Colonic mucosa (tissue), 4 donors: ENCODE results near the gene SRF. TPM values are rescaled to one million over a fixed set of nuclear protein-coding genes. Genes with fewer than 3 reads are reported as not detected.

Experiments
- DNase-seq: peaks from one replicate; pipeline ENCODE4 v3.0.0-alpha.2; 2020
- H3K27ac ChIP-seq: fragments of 200-600 bp; one replicate; pipeline ENCODE4 v1.8.0; 2021
- H3K27me3 ChIP-seq: fragments of 200-600 bp; one replicate; pipeline ENCODE4 v1.8.0; 2021
- H3K36me3 ChIP-seq: fragments of 200-600 bp; one replicate; pipeline ENCODE4 v1.8.0; 2021
- H3K4me1 ChIP-seq: fragments of 200-600 bp; one replicate; pipeline ENCODE4 v1.8.0; 2021; ENCODE audit warnings: mild to moderate bottlenecking
- H3K4me3 ChIP-seq: fragments of 200-600 bp; one replicate; pipeline ENCODE4 v1.8.0; 2021
- H3K9ac ChIP-seq, 2 donors: one replicate each; pipeline ENCODE4 v1.7.0; 2013; ENCODE audit warnings: control low read depth in 2 of 2, low read depth in 2 of 2, low read length in 2 of 2
- H3K9me3 ChIP-seq: fragments of 200-600 bp; one replicate; pipeline ENCODE4 v1.8.0; 2021
- intact Hi-C: fragments of 100-400 bp; cut with DNase I; formaldehyde crosslinking; loops from one replicate; pipeline ENCODE4 v1.14.1; 2022
- total RNA-seq, 2 donors: library from RNA; stranded (reverse); fragmentation: NEBNext Ultra II Directional in 1 of 2; extraction: Animal tissue kit (Norgen Biotek cat#: 25700) in 1 of 2; gene quantifications; one replicate each; pipeline ENCODE4 v1.2.1, GENCODE V29; 2021
- TF ChIP-seq, protein P1 (sequence below): fragments of 200-600 bp; IDR thresholded peaks from one replicate; pipeline ENCODE4 v1.8.0; 2022; ENCODE audit warnings: antibody characterized with exemption, mild to moderate bottlenecking
- donor health status: healthy.
- donor health status: DM: no; HTN: no; CAD: no.
- donor health status: DM: no; HTN: no; CAD: no.

Gene SRF
- total RNA-seq, 2 donors from 2014 or later, result 24.8 to 37.6 TPM

DNA sequence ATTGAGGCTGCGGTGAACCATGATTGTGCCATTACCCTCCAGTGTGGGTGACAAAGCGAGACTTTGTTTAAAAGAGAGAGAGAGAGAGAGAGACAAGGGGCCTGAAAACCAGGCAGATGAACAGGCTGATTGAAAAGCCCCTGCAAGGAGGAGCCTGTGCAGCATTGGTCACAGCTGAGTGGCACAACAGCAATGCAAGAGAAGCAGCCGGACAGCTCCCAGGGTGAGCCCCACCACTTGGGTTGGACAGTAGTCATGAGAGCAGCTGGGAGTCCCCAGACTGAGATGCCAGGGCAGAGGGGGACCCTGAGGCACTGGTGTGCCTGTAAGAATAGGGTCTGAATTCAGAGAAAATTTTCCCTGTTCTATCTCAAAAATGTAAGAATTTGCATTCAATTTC lies 48.0 kb downstream of the SRF start:
- Histone ChIP-seq H3K27ac (no peak overlapping the region), H3K9me3 (no peaks in the 10 kb centered on the region), H3K4me1 (no peaks in the 10 kb centered on the region), H3K36me3 (no peaks in the 10 kb centered on the region), H3K9ac (no peak overlapping the region), H3K4me3 (no peak overlapping the region), H3K27me3 (no peaks in the 10 kb centered on the region)
- TF ChIP-seq, protein P1, sequence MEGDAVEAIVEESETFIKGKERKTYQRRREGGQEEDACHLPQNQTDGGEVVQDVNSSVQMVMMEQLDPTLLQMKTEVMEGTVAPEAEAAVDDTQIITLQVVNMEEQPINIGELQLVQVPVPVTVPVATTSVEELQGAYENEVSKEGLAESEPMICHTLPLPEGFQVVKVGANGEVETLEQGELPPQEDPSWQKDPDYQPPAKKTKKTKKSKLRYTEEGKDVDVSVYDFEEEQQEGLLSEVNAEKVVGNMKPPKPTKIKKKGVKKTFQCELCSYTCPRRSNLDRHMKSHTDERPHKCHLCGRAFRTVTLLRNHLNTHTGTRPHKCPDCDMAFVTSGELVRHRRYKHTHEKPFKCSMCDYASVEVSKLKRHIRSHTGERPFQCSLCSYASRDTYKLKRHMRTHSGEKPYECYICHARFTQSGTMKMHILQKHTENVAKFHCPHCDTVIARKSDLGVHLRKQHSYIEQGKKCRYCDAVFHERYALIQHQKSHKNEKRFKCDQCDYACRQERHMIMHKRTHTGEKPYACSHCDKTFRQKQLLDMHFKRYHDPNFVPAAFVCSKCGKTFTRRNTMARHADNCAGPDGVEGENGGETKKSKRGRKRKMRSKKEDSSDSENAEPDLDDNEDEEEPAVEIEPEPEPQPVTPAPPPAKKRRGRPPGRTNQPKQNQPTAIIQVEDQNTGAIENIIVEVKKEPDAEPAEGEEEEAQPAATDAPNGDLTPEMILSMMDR, result no peak
- intact Hi-C loops, result no loop called here
- no peak for DNase-seq

DNA sequence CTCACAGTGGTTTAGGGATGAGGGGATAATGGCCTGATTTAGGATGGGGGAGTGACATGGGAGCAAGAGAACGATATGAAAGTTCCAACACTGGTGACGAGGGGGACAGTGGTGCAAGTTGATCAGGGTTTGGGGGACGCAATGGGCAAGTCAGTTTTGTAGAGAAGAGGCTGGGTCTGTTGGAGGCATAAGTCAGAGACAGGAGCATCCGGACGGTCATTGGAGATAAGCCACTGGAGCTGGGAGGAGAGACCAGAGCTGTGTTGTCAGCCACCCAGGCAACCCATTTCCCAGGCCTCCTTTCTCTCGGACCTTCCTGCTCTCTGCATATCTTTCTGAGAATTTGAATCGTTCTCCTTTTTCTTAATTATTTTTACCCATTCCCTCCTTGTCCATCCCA lies 48.7 kb downstream of the SRF start:
- H3K27me3 ChIP-seq, result no peaks in the 10 kb centered on the region
- no peaks in the 10 kb centered on the region for H3K4me1 ChIP-seq
- H3K27ac ChIP-seq, result no peak overlapping the region
- no peaks in the 10 kb centered on the region for H3K36me3 ChIP-seq
- TF ChIP-seq, protein P1, result no peak
- no peak overlapping the region for H3K4me3 ChIP-seq
- intact Hi-C loops, result no loop called here
- DNase-seq, result no peak
- no peaks in the 10 kb centered on the region for H3K9me3 ChIP-seq
- H3K9ac ChIP-seq, result no peak overlapping the region

DNA sequence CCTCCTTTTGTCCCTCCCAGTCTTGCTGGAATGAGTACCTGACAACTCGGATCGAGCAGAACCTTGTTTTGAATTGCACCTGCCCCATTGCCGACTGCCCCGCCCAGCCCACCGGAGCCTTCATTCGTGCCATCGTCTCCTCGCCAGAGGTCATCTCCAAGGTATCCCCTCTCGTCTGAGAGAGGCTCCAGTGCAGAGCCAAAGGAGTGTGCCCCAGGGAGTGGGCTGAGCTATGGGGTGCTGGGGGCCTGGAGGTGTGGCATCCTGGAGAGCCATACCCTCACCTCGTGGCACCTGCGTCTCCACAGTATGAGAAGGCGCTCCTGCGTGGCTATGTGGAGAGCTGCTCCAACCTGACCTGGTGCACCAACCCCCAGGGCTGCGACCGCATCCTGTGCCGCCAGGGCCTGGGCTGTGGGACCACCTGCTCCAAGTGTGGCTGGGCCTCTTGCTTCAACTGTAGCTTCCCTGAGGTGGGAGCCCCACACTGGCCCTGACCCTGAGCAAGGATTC lies 49.4 kb downstream of the SRF start:
- Histone ChIP-seq H3K36me3 (no peaks in the 10 kb centered on the region), H3K27me3 (no peaks in the 10 kb centered on the region), H3K9me3 (no peaks in the 10 kb centered on the region), H3K4me3 (no peak overlapping the region), H3K9ac (no peak overlapping the region), H3K4me1 (no peaks in the 10 kb centered on the region), H3K27ac (no peak overlapping the region)
- no peak for DNase-seq
- intact Hi-C loops, result no loop called here
- TF ChIP-seq, protein P1, result no peak

DNA sequence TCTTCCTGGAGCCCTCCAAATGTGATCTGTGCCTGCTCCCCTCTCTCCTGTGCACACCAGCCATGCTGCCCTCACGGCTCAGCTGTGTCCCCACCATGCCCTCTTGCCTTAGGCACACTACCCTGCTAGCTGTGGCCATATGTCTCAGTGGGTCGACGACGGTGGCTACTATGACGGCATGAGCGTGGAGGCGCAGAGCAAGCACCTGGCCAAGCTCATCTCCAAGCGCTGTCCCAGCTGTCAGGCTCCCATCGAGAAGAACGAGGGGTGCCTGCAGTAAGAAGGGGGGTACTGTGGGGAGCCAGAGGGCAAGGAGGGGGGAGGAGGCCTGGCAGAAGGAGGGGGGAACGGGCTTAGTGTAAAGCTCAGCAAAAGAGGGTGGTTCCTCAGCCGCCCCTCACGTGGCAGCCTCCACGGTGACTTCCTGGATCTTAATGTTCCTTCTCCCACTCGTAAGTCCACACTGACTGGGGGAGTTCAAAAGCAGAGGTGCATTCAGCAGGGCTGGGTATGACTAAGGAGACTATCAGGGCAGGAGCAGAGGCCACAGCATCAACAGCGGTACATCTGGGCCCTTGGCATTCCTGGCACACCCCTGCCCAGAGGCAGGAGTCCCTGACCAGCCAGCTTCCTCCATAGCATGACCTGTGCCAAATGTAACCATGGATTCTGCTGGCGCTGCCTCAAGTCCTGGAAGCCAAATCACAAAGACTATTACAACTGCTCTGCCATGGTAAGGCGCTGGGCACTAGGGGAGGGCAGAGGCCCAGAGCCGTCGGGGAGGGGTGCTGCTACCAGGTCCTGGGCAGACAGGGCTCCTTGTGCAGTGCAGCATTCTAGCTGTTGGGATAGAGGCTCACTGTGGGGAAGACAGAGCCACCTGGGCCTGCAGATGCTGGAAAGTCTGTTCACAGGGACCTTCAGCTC lies 50.2 kb downstream of the SRF start:
- DNase-seq, result no peak
- no peak overlapping the region for H3K4me3 ChIP-seq
- TF ChIP-seq, protein P1, result no peak
- no peak overlapping the region for H3K27ac ChIP-seq
- H3K36me3 ChIP-seq, result no peaks in the 10 kb centered on the region
- H3K27me3 ChIP-seq, result no peaks in the 10 kb centered on the region
- H3K9ac ChIP-seq, result no peak overlapping the region
- no peaks in the 10 kb centered on the region for H3K9me3 ChIP-seq
- intact Hi-C loops, result no loop called here
- H3K4me1 ChIP-seq, result no peaks in the 10 kb centered on the region

DNA sequence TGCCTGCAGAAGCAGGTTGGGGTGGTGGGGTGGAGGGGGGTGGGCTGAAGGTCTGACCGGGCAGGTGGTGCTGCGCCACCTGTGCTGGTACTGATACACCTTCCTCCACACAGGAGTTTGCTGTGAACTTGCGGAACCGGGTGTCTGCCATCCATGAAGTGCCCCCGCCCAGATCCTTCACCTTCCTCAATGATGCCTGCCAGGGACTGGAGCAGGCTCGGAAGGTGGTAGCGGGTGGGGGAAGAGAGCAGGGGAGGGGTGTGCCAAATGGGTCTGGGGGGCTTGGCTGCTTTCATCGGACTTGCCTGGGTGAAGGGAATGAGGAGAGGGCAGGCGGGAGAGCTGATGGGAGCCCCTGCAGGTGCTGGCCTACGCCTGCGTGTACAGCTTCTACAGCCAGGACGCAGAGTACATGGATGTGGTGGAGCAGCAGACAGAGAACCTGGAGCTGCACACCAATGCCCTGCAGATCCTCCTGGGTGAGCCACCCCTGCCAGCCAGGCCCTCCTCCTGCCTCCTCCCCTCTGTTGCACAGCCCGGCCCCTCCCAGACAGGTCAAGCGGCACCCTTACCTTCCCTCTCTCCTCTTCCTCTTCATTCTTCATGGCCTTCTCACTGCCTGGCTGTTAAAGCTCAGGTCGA lies 51.5 kb downstream of the SRF start:
- no peak overlapping the region for H3K9ac ChIP-seq
- H3K27me3 ChIP-seq, result no peaks in the 10 kb centered on the region
- H3K4me3 ChIP-seq, result no peak overlapping the region
- DNase-seq, result no peak
- H3K36me3 ChIP-seq, result no peaks in the 10 kb centered on the region
- TF ChIP-seq, protein P1, result no peak
- no peaks in the 10 kb centered on the region for H3K9me3 ChIP-seq
- intact Hi-C loops, result no loop called here
- H3K4me1 ChIP-seq, result no peaks in the 10 kb centered on the region
- no peak overlapping the region for H3K27ac ChIP-seq
